HUDEP-2 (cell line): Measurements from ENCODE around the gene TMTC2.
"Not testable (repeated sequence)": the region's sequence is repeated elsewhere in the genome, so short reads cannot be mapped to it uniquely, and the experiment has no call there.

Source experiments
- DNase-seq, 76 experiments: peaks; one replicate each; lab custom pipeline; 2025; ENCODE audit not compliant: unreplicated experiment in 76 of 76; lab: John Stamatoyannopoulos, UW

TMTC2 gene

GRCh38 chr12:82835217-82835616 is 148.5 kb downstream of the TMTC2 start:
- no peak for DNase-seq

GRCh38 chr12:82838131-82838551 is 151.4 kb downstream of the TMTC2 start:
- DNase-seq, result no peak

GRCh38 chr12:82838827-82839226 is 152.1 kb downstream of the TMTC2 start:
- DNase-seq, result no peak

GRCh38 chr12:82839796-82840195 is 153.1 kb downstream of the TMTC2 start:
- DNase-seq, result no peak

GRCh38 chr12:82841487-82841904 is 154.8 kb downstream of the TMTC2 start:
- no peak for DNase-seq

- DNase-seq, result no peak
Observed at GRCh38 chr12:82842480-82842879, 155.8 kb downstream of the TMTC2 start.

GRCh38 chr12:82845076-82845475 is 158.4 kb downstream of the TMTC2 start:
- DNase-seq, result not testable (repeated sequence)

GRCh38 chr12:82848845-82849244 is 162.1 kb downstream of the TMTC2 start:
- DNase-seq, result no peak

- no peak for DNase-seq
Observed at GRCh38 chr12:82852529-82852928, 165.8 kb downstream of the TMTC2 start.

GRCh38 chr12:82855872-82856271 is 169.2 kb downstream of the TMTC2 start:
- DNase-seq, result no peak

GRCh38 chr12:82857276-82857675 is 170.6 kb downstream of the TMTC2 start:
- DNase-seq, result no peak

- no peak for DNase-seq
Observed at GRCh38 chr12:82857911-82858533, 171.3 kb downstream of the TMTC2 start.

GRCh38 chr12:82858534-82858917 is 171.8 kb downstream of the TMTC2 start:
- DNase-seq, result no peak

- DNase-seq, result no peak
Observed at GRCh38 chr12:82862069-82862841, 175.5 kb downstream of the TMTC2 start.

- DNase-seq, result no peak
Observed at GRCh38 chr12:82862876-82863649, 176.4 kb downstream of the TMTC2 start.

- DNase-seq, result no peak
Observed at GRCh38 chr12:82866227-82866775, 179.6 kb downstream of the TMTC2 start.

GRCh38 chr12:82866946-82867345 is 180.2 kb downstream of the TMTC2 start:
- DNase-seq, result no peak

- no peak for DNase-seq
Observed at GRCh38 chr12:82867762-82868500, 181.2 kb downstream of the TMTC2 start.

- DNase-seq, result no peak
Observed at GRCh38 chr12:82870771-82871377, 184.2 kb downstream of the TMTC2 start.

GRCh38 chr12:82872088-82872487 is 185.4 kb downstream of the TMTC2 start:
- no peak for DNase-seq
